ENCODE measurements around the gene GBA2. TPM values are rescaled to one million over a fixed set of nuclear protein-coding genes. Genes with fewer than 3 reads are reported as not detected.

The GBA2 gene
- total and polyA plus RNA-seq, 8 donors: 63.3 to 113 (median 92.2) TPM

DNA sequence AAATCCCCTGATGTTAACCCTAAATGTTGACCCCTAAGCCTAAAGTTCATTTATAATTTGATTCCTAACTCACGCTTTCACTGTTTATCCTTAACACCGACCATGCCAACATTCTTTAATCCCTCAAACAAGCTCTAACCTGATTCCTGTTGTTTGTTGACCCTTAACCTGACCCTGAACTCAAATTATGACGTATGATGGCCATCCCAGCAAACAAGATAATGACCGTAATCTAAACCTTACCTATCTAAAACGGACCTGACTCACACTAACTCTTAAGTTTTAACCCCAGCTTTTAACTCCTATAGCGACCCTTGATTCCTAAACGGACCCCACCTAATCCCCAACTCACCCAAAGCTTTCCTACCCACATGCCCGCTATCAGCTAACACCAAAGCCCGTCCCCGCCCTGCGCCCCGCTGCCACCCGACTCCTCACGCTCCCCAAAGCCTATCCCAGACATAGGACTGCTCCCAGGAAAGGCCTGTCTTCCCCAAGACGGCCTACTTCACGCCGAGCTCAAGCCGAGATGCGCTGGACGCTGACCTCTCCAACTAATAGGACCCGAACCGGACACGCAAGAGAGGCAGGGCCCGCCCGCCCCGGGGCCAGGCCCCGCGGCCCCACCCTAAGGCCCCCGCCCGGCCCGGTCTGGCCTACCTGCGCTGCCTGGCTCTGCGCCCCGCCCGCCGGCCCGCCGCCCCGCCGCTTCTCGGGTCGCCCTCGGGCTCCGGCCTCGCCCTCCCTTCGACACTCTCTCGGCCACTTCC, 17.4 kb downstream of the GBA2 start:
- DNase-seq (peak in 1 of 4 donors; percentile 32), ATAC-seq (no peak)
- Histone ChIP-seq H3K27ac (peak overlapping the region; percentile 96 to 97), H3K36me3 (peaks cover 0 to 32% of the 10 kb centered on the region in 2 donors), H3K4me3 (peak overlapping the region; percentile 80 to 83), H3K9me3 (no peaks in the 10 kb centered on the region), H3K4me1 (peaks cover 52 to 70% of the 10 kb centered on the region in 2 donors), H3K27me3 (no peaks in the 10 kb centered on the region)
- TF ChIP-seq, protein P1, sequence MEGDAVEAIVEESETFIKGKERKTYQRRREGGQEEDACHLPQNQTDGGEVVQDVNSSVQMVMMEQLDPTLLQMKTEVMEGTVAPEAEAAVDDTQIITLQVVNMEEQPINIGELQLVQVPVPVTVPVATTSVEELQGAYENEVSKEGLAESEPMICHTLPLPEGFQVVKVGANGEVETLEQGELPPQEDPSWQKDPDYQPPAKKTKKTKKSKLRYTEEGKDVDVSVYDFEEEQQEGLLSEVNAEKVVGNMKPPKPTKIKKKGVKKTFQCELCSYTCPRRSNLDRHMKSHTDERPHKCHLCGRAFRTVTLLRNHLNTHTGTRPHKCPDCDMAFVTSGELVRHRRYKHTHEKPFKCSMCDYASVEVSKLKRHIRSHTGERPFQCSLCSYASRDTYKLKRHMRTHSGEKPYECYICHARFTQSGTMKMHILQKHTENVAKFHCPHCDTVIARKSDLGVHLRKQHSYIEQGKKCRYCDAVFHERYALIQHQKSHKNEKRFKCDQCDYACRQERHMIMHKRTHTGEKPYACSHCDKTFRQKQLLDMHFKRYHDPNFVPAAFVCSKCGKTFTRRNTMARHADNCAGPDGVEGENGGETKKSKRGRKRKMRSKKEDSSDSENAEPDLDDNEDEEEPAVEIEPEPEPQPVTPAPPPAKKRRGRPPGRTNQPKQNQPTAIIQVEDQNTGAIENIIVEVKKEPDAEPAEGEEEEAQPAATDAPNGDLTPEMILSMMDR (IDR thresholded peaks at IDR 0.05): no peak
- intact Hi-C loops (cut with DNase I): no loop called here

DNA sequence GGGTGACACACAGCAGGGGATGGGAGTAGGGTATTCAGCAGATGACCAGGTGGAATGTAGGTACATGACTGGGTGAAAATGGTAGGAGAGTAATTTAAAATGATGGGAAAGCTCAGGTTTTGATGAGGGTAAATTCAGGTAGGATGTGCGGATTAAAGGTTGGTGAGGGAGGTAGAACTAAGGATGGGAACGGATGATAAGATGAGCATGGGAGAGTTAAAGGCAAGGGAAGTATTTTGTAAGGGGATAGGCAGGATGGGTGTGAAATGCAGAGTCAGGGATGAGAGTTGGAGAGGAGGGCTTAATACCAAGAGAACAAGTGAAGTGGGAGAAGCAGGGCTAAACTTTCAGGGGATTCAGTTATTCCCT, 18.6 kb downstream of the GBA2 start:
- DNase-seq (no peak), ATAC-seq (no peak)
- peak overlapping the region; percentile 80 to 83 for H3K4me3 ChIP-seq
- peaks cover 0 to 32% of the 10 kb centered on the region in 2 donors for H3K36me3 ChIP-seq
- TF ChIP-seq, protein P1 (IDR thresholded peaks at IDR 0.05): no peak
- H3K9me3 ChIP-seq: no peaks in the 10 kb centered on the region
- no peaks in the 10 kb centered on the region for H3K27me3 ChIP-seq
- H3K27ac ChIP-seq: peak overlapping the region; percentile 96 to 97
- intact Hi-C loops (cut with DNase I): no loop called here
- H3K4me1 ChIP-seq: peaks cover 59 to 69% of the 10 kb centered on the region in 2 donors

DNA sequence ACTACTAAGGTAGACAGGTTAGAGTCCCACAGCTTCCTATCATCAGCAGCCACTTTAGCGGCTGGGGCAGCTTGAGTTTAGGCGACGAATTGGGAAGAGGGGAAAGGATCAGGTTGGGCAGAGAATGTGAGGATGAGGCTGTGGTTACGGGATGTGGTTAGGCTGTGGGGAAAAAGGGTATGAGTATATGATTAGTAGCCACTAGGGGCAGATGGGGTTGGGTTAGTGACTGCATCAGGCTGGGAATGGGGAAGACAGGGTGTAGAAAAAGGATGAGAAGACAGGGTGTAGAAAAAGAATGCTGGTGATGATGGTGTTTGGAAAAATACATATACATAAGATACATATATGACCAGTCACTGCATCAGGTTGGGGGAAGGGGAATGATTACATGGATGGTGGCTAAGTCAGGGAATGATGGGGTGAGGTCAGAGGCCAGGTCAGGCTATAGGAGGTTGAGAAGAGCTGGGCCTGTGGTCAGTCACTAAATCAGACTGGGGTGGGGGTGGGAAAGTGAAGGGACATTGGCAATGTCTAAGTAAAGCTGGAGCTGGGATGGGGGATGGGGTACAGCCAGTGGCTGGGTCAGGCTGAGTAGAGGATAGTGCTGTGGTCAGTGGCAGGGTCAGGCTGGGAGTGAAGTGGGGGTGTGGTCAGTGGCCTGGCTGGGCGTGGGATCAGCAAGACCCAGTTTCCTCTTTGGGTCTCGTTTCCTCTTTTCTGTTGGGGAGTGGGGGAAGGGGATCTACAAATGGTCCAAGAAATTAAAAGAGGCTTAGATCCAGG, 19.1 kb downstream of the GBA2 start:
- no peaks in the 10 kb centered on the region for H3K27me3 ChIP-seq
- no peak for ATAC-seq
- peak overlapping the region; percentile 18 to 83 for H3K4me3 ChIP-seq
- H3K36me3 ChIP-seq: peaks cover 0 to 32% of the 10 kb centered on the region in 2 donors
- intact Hi-C loops (cut with DNase I): loop anchor here in 1 of 2 donors (10.0 kb wide), 1 partner anchor 65 kb away; the partner anchor contains the start of gene ARHGEF39
- DNase-seq: peak in 3 of 4 donors; percentile 52 to 93 (median 87)
- TF ChIP-seq, protein P1 (IDR thresholded peaks at IDR 0.05): peak; percentile 36 to 58
- peaks cover 59 to 71% of the 10 kb centered on the region in 2 donors for H3K4me1 ChIP-seq
- H3K27ac ChIP-seq: peak overlapping the region; percentile 96 to 97
- H3K9me3 ChIP-seq: no peaks in the 10 kb centered on the region

DNA sequence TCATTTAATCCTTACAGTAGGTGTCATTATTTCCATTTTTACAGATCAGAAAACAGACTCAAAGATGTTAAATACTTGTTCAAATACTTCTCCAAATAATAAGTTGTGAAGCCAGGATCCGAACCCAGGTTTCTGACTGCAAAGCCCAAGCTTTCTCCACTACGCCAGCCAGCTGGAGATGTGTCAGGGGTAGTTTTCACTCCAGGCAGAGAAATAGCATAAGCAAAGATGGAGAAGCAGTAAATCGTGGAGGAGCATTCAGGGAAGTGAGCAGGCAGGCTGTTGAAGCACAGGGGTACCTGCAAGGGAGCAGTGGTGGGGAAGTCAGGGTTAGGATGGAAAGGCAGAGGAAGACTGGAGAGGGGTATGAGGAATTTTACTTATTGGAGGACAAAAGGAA, 19.9 kb downstream of the GBA2 start:
- H3K9me3 ChIP-seq: no peaks in the 10 kb centered on the region
- DNase-seq (no peak), ATAC-seq (no peak)
- H3K27ac ChIP-seq: peak overlapping the region; percentile 73 to 97
- TF ChIP-seq, protein P1 (IDR thresholded peaks at IDR 0.05): no peak
- H3K36me3 ChIP-seq: peaks cover 0 to 32% of the 10 kb centered on the region in 2 donors
- peaks cover 59 to 69% of the 10 kb centered on the region in 2 donors for H3K4me1 ChIP-seq
- intact Hi-C loops (cut with DNase I): loop anchor here in 1 of 2 donors (10.0 kb wide), 1 partner anchor 64 kb away; the partner anchor contains the start of gene ARHGEF39
- H3K4me3 ChIP-seq: peak overlapping the region; percentile 18 to 83
- no peaks in the 10 kb centered on the region for H3K27me3 ChIP-seq
